ENCODE measurements around the gene RNF123. TPM values are rescaled to one million over a fixed set of nuclear protein-coding genes. Genes with fewer than 3 reads are reported as not detected.

The RNF123 gene
- total and polyA plus RNA-seq, 4 donors = 34.3 to 104 (median 40.2) TPM

GRCh38 chr3:49711489-49711888, 22.1 kb downstream of the RNF123 start:
- DNase-seq (ENCODE audit: low spot score) = no peak

DNA sequence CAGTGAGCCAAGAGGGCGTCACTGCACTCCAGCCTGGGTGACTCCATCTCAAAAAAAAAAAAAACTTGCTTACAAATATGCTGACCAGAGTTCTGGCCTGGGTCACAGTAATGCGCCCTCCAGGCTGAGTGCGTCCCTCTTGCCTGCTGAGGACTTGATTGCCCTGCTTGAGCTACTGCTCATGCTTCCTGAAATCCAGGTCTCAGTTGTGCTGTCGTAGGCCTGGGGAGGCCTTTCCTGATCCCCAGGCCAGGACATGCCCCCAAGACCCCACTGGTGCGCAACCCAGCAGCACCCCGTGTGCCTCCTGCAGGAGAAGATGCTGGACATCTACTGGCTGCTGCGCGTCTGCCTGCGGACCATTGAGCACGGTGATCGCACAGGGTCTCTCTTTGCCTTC, 22.8 kb downstream of the RNF123 start:
- TF ChIP-seq ATF3 (IDR thresholded peaks at IDR 0.05) = no peak
- 97% methylated on average over 11 of the region's 11 CpGs for WGBS
- no peaks in the 10 kb centered on the region for H3K9me3 ChIP-seq (ENCODE audit: control insufficient read depth in 4 of 4, low read length in 3 of 4)
- H3K4me3 ChIP-seq (ENCODE audit: low read depth in 1 of 3, low read length in 3 of 3) = no peak overlapping the region
- no peaks in the 10 kb centered on the region for H3K27me3 ChIP-seq (ENCODE audit: control insufficient read depth in 4 of 4, insufficient read depth in 4 of 4, low read length in 3 of 4)
- no peak for DNase-seq (ENCODE audit: low spot score)
- H3K27ac ChIP-seq (ENCODE audit: low read depth in 1 of 2, low read length in 2 of 2) = no peak overlapping the region
- H3K36me3 ChIP-seq (ENCODE audit: control insufficient read depth in 4 of 4, insufficient read depth in 3 of 4, low read depth in 1 of 4, low read length in 3 of 4) = peaks cover 11 to 68% (median 30%) of the 10 kb centered on the region in 4 donors
- H3K9ac ChIP-seq (ENCODE audit: low read depth in 1 of 2, low read length in 2 of 2) = no peak overlapping the region
- no peaks in the 10 kb centered on the region for H3K4me1 ChIP-seq (ENCODE audit: control insufficient read depth in 4 of 4, insufficient read depth in 4 of 4, low read length in 3 of 4)

More at GRCh38 chr3:49711489-49711888, 22.1 kb downstream of the RNF123 start:
- Histone ChIP-seq H3K27me3 (ENCODE audit: control insufficient read depth in 4 of 4, insufficient read depth in 4 of 4, low read length in 3 of 4) (no peaks in the 10 kb centered on the region), H3K36me3 (ENCODE audit: control insufficient read depth in 4 of 4, insufficient read depth in 3 of 4, low read depth in 1 of 4, low read length in 3 of 4) (peaks cover 11 to 68% (median 36%) of the 10 kb centered on the region in 4 donors), H3K27ac (ENCODE audit: low read depth in 1 of 2, low read length in 2 of 2) (no peak overlapping the region), H3K9me3 (ENCODE audit: control insufficient read depth in 4 of 4, low read length in 3 of 4) (no peaks in the 10 kb centered on the region), H3K9ac (ENCODE audit: low read depth in 1 of 2, low read length in 2 of 2) (no peak overlapping the region), H3K4me1 (ENCODE audit: control insufficient read depth in 4 of 4, insufficient read depth in 4 of 4, low read length in 3 of 4) (no peaks in the 10 kb centered on the region), H3K4me3 (ENCODE audit: low read depth in 1 of 3, low read length in 3 of 3) (no peak overlapping the region)
- 90% methylated on average over 5 of the region's 5 CpGs for WGBS
- TF ChIP-seq, protein P1, sequence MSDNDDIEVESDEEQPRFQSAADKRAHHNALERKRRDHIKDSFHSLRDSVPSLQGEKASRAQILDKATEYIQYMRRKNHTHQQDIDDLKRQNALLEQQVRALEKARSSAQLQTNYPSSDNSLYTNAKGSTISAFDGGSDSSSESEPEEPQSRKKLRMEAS (IDR thresholded peaks at IDR 0.05) = no peak
- no peak for TF ChIP-seq RAD21 (IDR thresholded peaks at IDR 0.05)
- TF ChIP-seq GABPA (IDR thresholded peaks at IDR 0.05 in 1 of 2, conservative IDR thresholded peaks at IDR 0.05 in 1 of 2) = no peak
- TF ChIP-seq CTCF (IDR thresholded peaks at IDR 0.05; ENCODE audit: low read depth, low read length, missing input control) = no peak
- TF ChIP-seq JUND (IDR thresholded peaks at IDR 0.05) = no peak
- TF ChIP-seq NR2F2 (IDR thresholded peaks at IDR 0.05) = no peak
- TF ChIP-seq ZBTB33 (IDR thresholded peaks at IDR 0.05) = no peak
- no peak for TF ChIP-seq FOXA1 (IDR thresholded peaks at IDR 0.05)
- TF ChIP-seq FOXA2 (IDR thresholded peaks at IDR 0.05) = no peak

DNA sequence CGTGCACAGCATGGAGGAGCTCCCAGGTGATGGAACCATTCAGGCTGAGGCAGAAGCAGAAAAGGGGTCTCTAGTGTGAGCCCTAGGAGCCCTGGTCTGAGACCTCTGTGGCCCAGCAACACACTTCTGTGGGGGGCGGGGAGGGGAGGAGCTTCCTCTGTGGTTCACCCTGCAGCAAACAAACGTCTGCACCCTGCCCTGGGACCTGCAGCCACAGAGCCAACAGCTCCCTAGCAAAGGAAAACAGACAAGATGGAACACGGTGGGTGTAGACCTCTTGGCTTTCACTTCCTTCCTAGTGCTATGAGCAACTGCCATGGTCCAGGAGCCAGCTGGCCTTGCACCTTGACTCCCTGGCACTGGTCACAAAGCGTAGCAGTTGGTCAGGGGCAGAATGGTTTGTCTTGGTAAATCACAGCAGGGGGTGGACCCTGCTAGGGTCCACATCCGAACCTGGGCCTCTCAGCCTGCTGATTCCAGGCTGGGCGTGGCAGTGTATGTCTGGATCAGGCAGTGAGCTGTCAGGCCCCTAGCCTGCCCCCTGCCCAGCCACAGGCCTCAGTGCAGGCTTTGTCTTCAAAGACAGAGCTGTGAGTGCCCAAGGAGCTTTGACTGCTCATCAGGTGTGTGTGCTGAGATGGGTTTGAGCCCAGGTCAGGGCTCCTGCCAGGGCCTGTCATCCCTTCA, 23.4 kb downstream of the RNF123 start:
- no peak overlapping the region for H3K4me3 ChIP-seq (ENCODE audit: low read depth in 1 of 3, low read length in 3 of 3)
- H3K9me3 ChIP-seq (ENCODE audit: control insufficient read depth in 4 of 4, low read length in 3 of 4) = no peaks in the 10 kb centered on the region
- TF ChIP-seq NR2F2 (IDR thresholded peaks at IDR 0.05) (no peak), GABPA (IDR thresholded peaks at IDR 0.05 in 1 of 2, conservative IDR thresholded peaks at IDR 0.05 in 1 of 2) (no peak), FOXA1 (IDR thresholded peaks at IDR 0.05) (no peak), RXRA (IDR thresholded peaks at IDR 0.05) (no peak)
- WGBS = 65% methylated on average over 7 of the region's 7 CpGs
- no peaks in the 10 kb centered on the region for H3K4me1 ChIP-seq (ENCODE audit: control insufficient read depth in 4 of 4, insufficient read depth in 4 of 4, low read length in 3 of 4)
- DNase-seq (ENCODE audit: low spot score) = no peak
- H3K27ac ChIP-seq (ENCODE audit: low read depth in 1 of 2, low read length in 2 of 2) = no peak overlapping the region
- H3K27me3 ChIP-seq (ENCODE audit: control insufficient read depth in 4 of 4, insufficient read depth in 4 of 4, low read length in 3 of 4) = no peaks in the 10 kb centered on the region
- peaks cover 11 to 64% (median 27%) of the 10 kb centered on the region in 4 donors for H3K36me3 ChIP-seq (ENCODE audit: control insufficient read depth in 4 of 4, insufficient read depth in 3 of 4, low read depth in 1 of 4, low read length in 3 of 4)
- no peak overlapping the region for H3K9ac ChIP-seq (ENCODE audit: low read depth in 1 of 2, low read length in 2 of 2)
